GM23338 (cell line): ENCODE data around the gene RPUSD1. TPM values are rescaled to one million over a fixed set of nuclear protein-coding genes. Genes with fewer than 3 reads are reported as not detected.

Source experiments
- ATAC-seq: fragments of 200-7000 bp; cut with Tn5 transposase; 3 replicates; pipeline ENCODE4 v1.9.1; 2020
- DNase-seq: peaks from one replicate; pipeline ENCODE4 v3.0.0-alpha.2; 2015; ENCODE audit warnings: low spot score
- H2AFZ ChIP-seq: fragments of 200-600 bp; sonication (generic); 2 replicates; pipeline ENCODE4 v1.8.0; 2016; ENCODE audit warnings: antibody characterized with exemption, mild to moderate bottlenecking, moderate library complexity
- H3F3A ChIP-seq: fragments of 200-600 bp; sonication (generic); replicated peaks from 2 replicates; pipeline ENCODE4 v1.8.0; 2017; ENCODE audit warnings: antibody characterized with exemption, mixed run types, low read depth
- H3K27ac ChIP-seq: fragments of 200-600 bp; sonication (generic); 2 replicates; pipeline ENCODE4 v1.6.1; 2016; ENCODE audit warnings: low read depth
- H3K27me3 ChIP-seq: fragments of 200-600 bp; sonication (generic); 2 replicates; pipeline ENCODE4 v1.8.0; 2016; ENCODE audit warnings: mild to moderate bottlenecking, mixed run types, moderate library complexity; ENCODE audit not compliant: insufficient read depth
- H3K36me3 ChIP-seq: fragments of 200-600 bp; sonication (generic); 2 replicates; pipeline ENCODE4 v1.8.0; 2016; ENCODE audit warnings: mild to moderate bottlenecking; ENCODE audit not compliant: insufficient read depth
- H3K4me1 ChIP-seq: fragments of 200-600 bp; sonication (generic); 2 replicates; pipeline ENCODE4 v1.8.0; 2016; ENCODE audit warnings: mild to moderate bottlenecking, moderate library complexity; ENCODE audit not compliant: insufficient read depth
- H3K4me2 ChIP-seq: fragments of 200-600 bp; sonication (generic); 2 replicates; pipeline ENCODE4 v1.7.1; 2017; ENCODE audit warnings: mixed run types
- H3K4me3 ChIP-seq: fragments of 200-600 bp; sonication (generic); 2 replicates; pipeline ENCODE4 v1.6.1; 2016; ENCODE audit warnings: mixed run types
- H3K79me2 ChIP-seq: fragments of 200-600 bp; sonication (generic); replicated peaks from 2 replicates; pipeline ENCODE4 v1.8.0; 2017; ENCODE audit warnings: mild to moderate bottlenecking; ENCODE audit not compliant: insufficient read depth
- H3K9me2 ChIP-seq: fragments of 200-600 bp; sonication (generic); 2 replicates; pipeline ENCODE4 v1.8.0; 2017; ENCODE audit not compliant: insufficient read depth
- H4K20me1 ChIP-seq: fragments of 200-600 bp; sonication (generic); replicated peaks from 2 replicates; pipeline ENCODE4 v1.8.0; 2017; ENCODE audit warnings: mild to moderate bottlenecking; ENCODE audit not compliant: insufficient read depth
- H3K27ac Mint-ChIP-seq: 2 replicates; pipeline ENCODE4 v1.8.0; 2020; ENCODE audit warnings: inconsistent platforms, mild to moderate bottlenecking, moderate library complexity, mixed read lengths
- H3K27me3 Mint-ChIP-seq: 3 replicates; pipeline ENCODE4 v1.8.0; 2022; ENCODE audit warnings: low read depth, mild to moderate bottlenecking, moderate library complexity, mixed read lengths, inconsistent platforms; ENCODE audit not compliant: insufficient read depth, poor library complexity
- H3K36me3 Mint-ChIP-seq: 3 replicates; pipeline ENCODE4 v1.8.0; 2021; ENCODE audit warnings: low read depth, mild to moderate bottlenecking, inconsistent platforms, moderate library complexity, mixed read lengths
- H3K4me1 Mint-ChIP-seq: 3 replicates; pipeline ENCODE4 v1.8.0; 2020; ENCODE audit warnings: mild to moderate bottlenecking, inconsistent platforms, mixed read lengths
- H3K4me3 Mint-ChIP-seq: 3 replicates; pipeline ENCODE4 v1.8.0; 2021; ENCODE audit warnings: moderate library complexity, mild to moderate bottlenecking, inconsistent platforms, mixed read lengths
- H3K9me3 Mint-ChIP-seq: 3 replicates; pipeline ENCODE4 v1.8.0; 2020; ENCODE audit warnings: moderate library complexity, mild to moderate bottlenecking, inconsistent platforms, mixed read lengths
- CREB1 ChIP-seq: fragments of 250-450 bp; sonication (Bioruptor Pico); IDR thresholded peaks from 2 replicates; pipeline ENCODE4 v1.5.0; 2020; ENCODE audit warnings: low read depth, mild to moderate bottlenecking, moderate library complexity
- ETS1 ChIP-seq: IDR thresholded peaks from 2 replicates; pipeline ENCODE4 v1.6.1; 2016; ENCODE audit warnings: antibody characterized with exemption
- EZH2 ChIP-seq: fragments of 200-600 bp; sonication (generic); IDR thresholded peaks from one replicate; pipeline ENCODE4 v1.8.0; 2017; ENCODE audit warnings: antibody characterized with exemption, mild to moderate bottlenecking, low read depth; ENCODE audit not compliant: unreplicated experiment
- EZH2phosphoT487 ChIP-seq: fragments of 200-600 bp; sonication (generic); IDR thresholded peaks from one replicate; pipeline ENCODE4 v1.8.1; 2018; ENCODE audit warnings: antibody characterized with exemption; ENCODE audit not compliant: unreplicated experiment
- JUNB ChIP-seq: IDR thresholded peaks from one replicate; pipeline ENCODE4 v1.6.1; 2016; ENCODE audit warnings: antibody characterized with exemption; ENCODE audit not compliant: unreplicated experiment
- NANOG ChIP-seq: IDR thresholded peaks from 2 replicates; pipeline ENCODE4 v1.6.1; 2016; ENCODE audit warnings: antibody characterized with exemption, borderline replicate concordance
- REST ChIP-seq: IDR thresholded peaks from one replicate; pipeline ENCODE4 v1.6.1; 2018; ENCODE audit warnings: antibody characterized with exemption; ENCODE audit not compliant: unreplicated experiment
- ZNF114 ChIP-seq: fragments of 250-450 bp; sonication (Bioruptor Pico); IDR thresholded peaks from 2 replicates; pipeline ENCODE4 v1.5.0; 2020; ENCODE audit warnings: mild to moderate bottlenecking, moderate library complexity
- ZNF331 ChIP-seq: fragments of 250-450 bp; sonication (Bioruptor Pico); IDR thresholded peaks from 2 replicates; pipeline ENCODE4 v1.5.0; 2020; ENCODE audit warnings: low read depth, mild to moderate bottlenecking, moderate library complexity
- ZNF462 ChIP-seq: fragments of 250-450 bp; sonication (Bioruptor Pico); IDR thresholded peaks from 2 replicates; pipeline ENCODE4 v1.5.0; 2020; ENCODE audit warnings: mild to moderate bottlenecking, moderate library complexity
- polyA plus RNA-seq: library from polyadenylated mRNA; unstranded; fragments of >200 nt; fragmentation: Nextera tagmentation; extraction: Ambion mirVana; gene quantifications from 2 replicates; pipeline ENCODE4 v1.2.1, GENCODE V29; 2016
- total RNA-seq: library from RNA; depleted of rRNA; stranded (reverse); fragments of >200 nt; shearing (Covaris generic); gene quantifications from 2 replicates; pipeline ENCODE4 v1.2.3, GENCODE V29; 2014

The RPUSD1 gene
- total and polyA plus RNA-seq, 2 experiments from 2014 or later = 19.1 to 79.5 TPM

GRCh38 chr16:819336-820043 lies 31.3 kb upstream of the RPUSD1 start (continued):
- no peak for TF ChIP-seq ETS1
- no peak for TF ChIP-seq ZNF331 (CRISPR knock-in tag)
- TF ChIP-seq REST = no peak
- no peak for TF ChIP-seq CREB1
- TF ChIP-seq ZNF114 (CRISPR knock-in tag) = no peak

- Histone ChIP-seq H3K36me3 (no peaks in the 10 kb centered on the region), H4K20me1 (no peaks in the 10 kb centered on the region), H3K27me3 (no peaks in the 10 kb centered on the region), H2AFZ (no peak overlapping the region), H3F3A (no peaks in the 10 kb centered on the region), H3K4me3 (no peak overlapping the region), H3K27ac (no peak overlapping the region), H3K9me2 (no peaks in the 10 kb centered on the region), H3K79me2 (no peaks in the 10 kb centered on the region), H3K4me1 (no peaks in the 10 kb centered on the region), H3K4me2 (no peak overlapping the region)
- peaks cover 5% of the 10 kb centered on the region for H3K27me3 Mint-ChIP-seq
- H3K9me3 Mint-ChIP-seq = no peaks in the 10 kb centered on the region
- no peak for TF ChIP-seq JUNB
- TF ChIP-seq EZH2phosphoT487 = no peak
- TF ChIP-seq ZNF462 (CRISPR knock-in tag) = no peak
- no peak for TF ChIP-seq EZH2
- TF ChIP-seq NANOG = no peak
- no peak for TF ChIP-seq CREB1
- H3K36me3 Mint-ChIP-seq = no peaks in the 10 kb centered on the region
- ATAC-seq = no peak
- H3K4me3 Mint-ChIP-seq = no peak overlapping the region
- DNase-seq = no peak
- peaks cover 2% of the 10 kb centered on the region for H3K4me1 Mint-ChIP-seq
- H3K27ac Mint-ChIP-seq = no peak overlapping the region
Observed at GRCh38 chr16:818592-818991, 30.4 kb upstream of the RPUSD1 start.
